Endothelial cell of umbilical vein (primary cell): Measurements from ENCODE around the gene THY1.

Source experiments
- CTCF ChIP-seq, 2 donors: IDR thresholded peaks; 1 replicate in 1 of 2; 2 replicates in 1 of 2; pipeline ENCODE4 v1.5.1; 2011; ENCODE audit warnings: low read length in 2 of 2, mild to moderate bottlenecking in 2 of 2, moderate library complexity in 2 of 2, control low read depth in 1 of 2, inconsistent platforms in 1 of 2, low read depth in 1 of 2; ENCODE audit not compliant: insufficient read depth in 1 of 2; ENCODE audit errors: extremely low read depth in 1 of 2
- EZH2 ChIP-seq: IDR thresholded peaks from 2 replicates; pipeline ENCODE4 v1.6.1; 2012; ENCODE audit warnings: borderline replicate concordance, low read depth, mild to moderate bottlenecking, moderate library complexity, low read length, inconsistent platforms; ENCODE audit not compliant: severe bottlenecking
- FOS ChIP-seq: IDR thresholded peaks from 2 replicates; pipeline ENCODE4 v1.6.1; 2011; ENCODE audit warnings: mild to moderate bottlenecking, low read length, moderate library complexity, borderline replicate concordance; ENCODE audit not compliant: insufficient read depth
- GATA2 ChIP-seq: IDR thresholded peaks from 2 replicates; pipeline ENCODE4 v1.7.0; 2011; ENCODE audit warnings: low read depth, mild to moderate bottlenecking, moderate library complexity, mixed read lengths, low read length; ENCODE audit not compliant: insufficient read length, insufficient read depth
- MAX ChIP-seq: IDR thresholded peaks from 2 replicates; pipeline ENCODE4 v1.6.1; 2011; ENCODE audit not compliant: insufficient read depth, insufficient read length
- MYC ChIP-seq: IDR thresholded peaks from one replicate; pipeline ENCODE4 v1.6.1; 2011; ENCODE audit warnings: mild to moderate bottlenecking, low read depth, low read length
- POLR2A ChIP-seq: IDR thresholded peaks from 2 replicates; pipeline ENCODE4 v1.6.1; 2012; ENCODE audit warnings: low read depth, mild to moderate bottlenecking, control low read depth, low read length
- POLR2AphosphoS5 ChIP-seq: IDR thresholded peaks from 2 replicates; pipeline ENCODE4 v1.6.1; 2012; ENCODE audit warnings: low read depth, mild to moderate bottlenecking, control low read depth, low read length, moderate library complexity; ENCODE audit not compliant: insufficient read depth

- TF ChIP-seq POLR2A (no peak), CTCF (IDR thresholded peaks at IDR 0.05; ENCODE audit: extremely low read depth in 1 of 2, insufficient read depth in 1 of 2, low read depth in 1 of 2, low read length in 2 of 2) (peak; percentile 90 to 92), GATA2 (no peak), POLR2AphosphoS5 (no peak), FOS (no peak), EZH2 (no peak), MAX (no peak), MYC (no peak)
Measured at GRCh38 chr11:119373921-119374631, 48.9 kb downstream of the THY1 start.
